Activated CD8-positive, alpha-beta T cell treated with anti-CD3 and anti-CD28 coated beads, Interleukin-2, amount 10 ng/mL, durations not matched to agents 7 days and 5 days (primary cell): ENCODE measurements around the gene WLS. TPM values are rescaled to one million over a fixed set of nuclear protein-coding genes. Genes with fewer than 3 reads are reported as not detected.

Source experiments
- ATAC-seq: fragments of 150-1000 bp; cut with Tn5 transposase; one replicate; pipeline ENCODE4 v1.10.0; 2021; ENCODE audit warnings: moderate library complexity
- CTCF ChIA-PET: fragments of 350-600 bp; sonication (Branson Sonifier 250); formaldehyde crosslinking; loops from one replicate; lab custom pipeline; 2021; ENCODE audit warnings: antibody characterized with exemption; lab: Charles Lee
- POLR2A ChIA-PET: fragments of 350-600 bp; sonication (Branson Sonifier 250); formaldehyde crosslinking; loops from one replicate; lab custom pipeline; 2021; ENCODE audit warnings: antibody characterized with exemption; lab: Charles Lee
- DNase-seq: peaks from one replicate; pipeline ENCODE4 v3.0.0-alpha.2; 2020
- H3K27ac Mint-ChIP-seq: one replicate; pipeline ENCODE4 v1.8.0; 2021; ENCODE audit warnings: mild to moderate bottlenecking, mixed read lengths
- H3K27me3 Mint-ChIP-seq: one replicate; pipeline ENCODE4 v1.8.0; 2021; ENCODE audit warnings: low read depth, mixed read lengths
- H3K36me3 Mint-ChIP-seq: one replicate; pipeline ENCODE4 v1.8.0; 2021; ENCODE audit warnings: low read depth, mixed read lengths
- H3K4me1 Mint-ChIP-seq: one replicate; pipeline ENCODE4 v1.8.0; 2021; ENCODE audit warnings: low read depth, mixed read lengths
- H3K4me3 Mint-ChIP-seq: one replicate; pipeline ENCODE4 v1.8.0; 2021; ENCODE audit warnings: mild to moderate bottlenecking, mixed read lengths
- H3K9me3 Mint-ChIP-seq: one replicate; pipeline ENCODE4 v1.8.0; 2022; ENCODE audit warnings: mixed read lengths; ENCODE audit not compliant: insufficient read depth
- microRNA-seq: library from miRNA; unstranded; fragments of <30 nt; microRNA quantifications from one replicate; pipeline ENCODE4 v1.2.0, GENCODE V29; 2022
- total RNA-seq, 2 experiments: library from RNA; stranded (reverse); gene quantifications; one replicate each; pipeline ENCODE4 v1.2.3, GENCODE V29; 2021

The WLS gene
- total RNA-seq, 2 experiments from 2014 or later = not detected

- ATAC-seq (no peak), DNase-seq (no peak)
- ChIA-PET POLR2A (no interaction called here), CTCF (no interaction called here)
- no peaks in the 10 kb centered on the region for H3K9me3 Mint-ChIP-seq
- H3K27ac Mint-ChIP-seq = no peak overlapping the region
- H3K36me3 Mint-ChIP-seq = no peaks in the 10 kb centered on the region
- H3K27me3 Mint-ChIP-seq = no peaks in the 10 kb centered on the region
- H3K4me1 Mint-ChIP-seq = no peaks in the 10 kb centered on the region
- H3K4me3 Mint-ChIP-seq = no peak overlapping the region
Measured at GRCh38 chr1:68093737-68094136, 138.6 kb downstream of the WLS start.

GRCh38 chr1:68087184-68087583 lies 145.1 kb downstream of the WLS start:
- no peak overlapping the region for H3K27ac Mint-ChIP-seq
- no peak for ATAC-seq
- no peaks in the 10 kb centered on the region for H3K36me3 Mint-ChIP-seq
- ChIA-PET CTCF (no interaction called here), POLR2A (no interaction called here)
- H3K9me3 Mint-ChIP-seq = no peaks in the 10 kb centered on the region
- H3K4me1 Mint-ChIP-seq = no peaks in the 10 kb centered on the region
- H3K27me3 Mint-ChIP-seq = no peaks in the 10 kb centered on the region
- no peak overlapping the region for H3K4me3 Mint-ChIP-seq
- DNase-seq = no peak

DNA sequence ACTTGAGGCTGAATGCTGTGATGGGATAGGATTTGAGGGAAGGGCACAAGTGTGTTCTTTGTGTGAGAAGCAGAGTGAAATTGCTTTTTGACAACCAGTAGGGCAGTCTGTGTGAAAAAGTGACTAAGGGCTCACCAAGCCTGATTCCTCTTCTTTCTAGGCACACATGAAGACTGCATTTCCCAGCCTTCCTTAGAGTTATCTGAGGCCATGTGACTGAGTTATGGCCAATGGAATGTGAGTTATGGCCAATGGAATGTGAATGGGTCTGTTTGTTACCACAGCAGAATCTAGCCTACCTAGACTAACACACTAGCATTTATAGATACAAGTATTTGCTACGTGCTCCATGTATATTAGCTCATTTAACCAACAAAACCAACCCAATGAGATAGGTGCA lies 146.6 kb downstream of the WLS start:
- no peaks in the 10 kb centered on the region for H3K9me3 Mint-ChIP-seq
- ChIA-PET POLR2A (no interaction called here), CTCF (no interaction called here)
- H3K4me3 Mint-ChIP-seq = no peak overlapping the region
- no peaks in the 10 kb centered on the region for H3K36me3 Mint-ChIP-seq
- H3K27me3 Mint-ChIP-seq = no peaks in the 10 kb centered on the region
- no peaks in the 10 kb centered on the region for H3K4me1 Mint-ChIP-seq
- H3K27ac Mint-ChIP-seq = no peak overlapping the region
- no peak for ATAC-seq
- DNase-seq = no peak

DNA sequence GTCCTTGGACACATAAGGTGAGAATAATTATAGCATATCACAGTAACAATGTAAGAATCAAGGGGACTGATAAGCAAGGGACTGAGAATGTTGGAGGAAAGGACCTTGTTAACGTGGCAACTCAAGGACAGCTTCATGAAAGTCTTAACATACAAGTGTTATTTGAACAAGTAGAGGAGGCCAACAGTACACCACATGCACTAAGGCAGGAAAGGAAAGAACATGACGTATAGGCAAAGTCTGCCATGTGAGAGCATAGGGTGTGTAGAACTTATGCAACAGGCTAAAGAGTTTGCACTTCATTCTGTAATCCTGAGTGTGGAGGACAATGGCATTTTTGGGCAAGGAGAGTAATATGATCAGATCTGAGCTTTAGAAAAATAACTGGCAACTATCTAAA lies 148.6 kb downstream of the WLS start:
- Mint-ChIP-seq H3K4me3 (no peak overlapping the region), H3K36me3 (no peaks in the 10 kb centered on the region), H3K9me3 (no peaks in the 10 kb centered on the region), H3K27me3 (no peaks in the 10 kb centered on the region), H3K27ac (no peak overlapping the region), H3K4me1 (no peaks in the 10 kb centered on the region)
- DNase-seq (no peak), ATAC-seq (no peak)
- POLR2A ChIA-PET = no interaction called here
- CTCF ChIA-PET = no interaction called here

DNA sequence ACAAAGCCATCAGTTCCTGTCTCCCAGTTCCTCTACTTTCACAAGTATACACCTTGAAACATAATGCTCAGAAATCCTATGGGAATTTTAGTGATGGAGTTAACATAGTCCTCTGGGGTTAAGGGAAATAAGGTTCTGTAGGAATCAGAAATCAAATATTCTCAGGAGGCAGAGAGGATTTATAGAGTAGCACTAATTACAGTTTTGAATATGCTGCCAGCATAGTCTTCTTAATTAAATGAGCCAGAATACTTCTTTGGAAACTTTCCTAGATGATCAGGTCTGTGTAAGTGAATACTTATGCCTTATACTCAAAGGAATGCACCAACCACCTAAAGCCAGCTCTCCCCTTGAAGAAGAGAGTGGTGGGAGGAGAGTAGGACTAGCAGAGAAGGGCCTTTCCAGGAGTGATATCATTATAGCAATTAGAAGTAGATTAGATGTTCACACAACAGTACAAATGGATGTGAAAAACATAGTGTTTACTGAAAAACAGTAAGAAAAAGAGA lies 150.5 kb downstream of the WLS start:
- Mint-ChIP-seq H3K27me3 (no peaks in the 10 kb centered on the region), H3K36me3 (no peaks in the 10 kb centered on the region), H3K9me3 (no peaks in the 10 kb centered on the region), H3K27ac (no peak overlapping the region), H3K4me3 (no peak overlapping the region), H3K4me1 (no peaks in the 10 kb centered on the region)
- POLR2A ChIA-PET = no interaction called here
- DNase-seq = no peak
- no peak for ATAC-seq
- CTCF ChIA-PET = no interaction called here

DNA sequence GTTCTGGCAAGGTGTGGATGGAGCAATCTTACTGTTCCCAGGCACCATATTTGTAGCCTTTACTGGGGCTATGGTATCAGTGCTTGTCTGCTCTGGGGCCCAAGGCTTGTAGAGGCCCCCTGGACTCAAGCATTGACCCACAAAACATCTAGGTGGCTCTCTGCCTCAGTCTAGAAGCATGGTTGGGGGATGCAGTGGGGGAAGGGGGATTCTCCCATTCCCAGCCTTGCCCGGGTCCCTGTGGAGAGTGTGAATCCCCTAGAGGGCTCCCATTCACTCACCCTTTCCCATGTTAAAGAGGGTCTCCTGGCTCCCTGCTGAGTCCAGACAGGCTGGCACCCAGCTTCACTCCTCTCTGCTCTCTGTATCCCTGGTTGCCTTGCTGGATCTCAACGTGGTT lies 153.7 kb downstream of the WLS start:
- Mint-ChIP-seq H3K27me3 (no peaks in the 10 kb centered on the region), H3K4me3 (no peak overlapping the region), H3K4me1 (no peaks in the 10 kb centered on the region), H3K36me3 (no peaks in the 10 kb centered on the region), H3K27ac (no peak overlapping the region), H3K9me3 (no peaks in the 10 kb centered on the region)
- ATAC-seq (no peak), DNase-seq (no peak)
- CTCF ChIA-PET = no interaction called here
- POLR2A ChIA-PET = no interaction called here

Small RNAs within 50 kb of the gene (microRNA-seq; reads per million reads assigned to microRNA genes)
- not detected for gene MIR1262

Other genes starting within 250 kb of the WLS start
- gene DIRAS3, start 181.9 kb downstream of the WLS start, total RNA-seq = not detected
- gene RPE65, start 217.4 kb upstream of the WLS start, total RNA-seq = not detected